Stomach smooth muscle (tissue), 2 donors: ENCODE results near the gene CCDC40.

ENCODE experiments used
- H3K27ac ChIP-seq: one replicate; pipeline ENCODE4 v1.7.0; 2013; ENCODE audit warnings: mild to moderate bottlenecking, low read length, inconsistent platforms
- H3K27me3 ChIP-seq, 2 donors: one replicate each; pipeline ENCODE4 v1.7.0; 2013; ENCODE audit warnings: low read length in 2 of 2; ENCODE audit not compliant: insufficient read depth in 2 of 2, control insufficient read depth in 1 of 2
- H3K36me3 ChIP-seq, 2 donors: one replicate each; pipeline ENCODE4 v1.7.0; 2013; ENCODE audit warnings: low read length in 2 of 2; ENCODE audit not compliant: control insufficient read depth in 2 of 2, insufficient read depth in 2 of 2
- H3K4me1 ChIP-seq: one replicate; pipeline ENCODE4 v1.7.0; 2013; ENCODE audit warnings: low read length; ENCODE audit not compliant: control insufficient read depth, insufficient read depth
- H3K4me3 ChIP-seq, 2 donors: one replicate each; pipeline ENCODE4 v1.7.0; 2013; ENCODE audit warnings: low read length in 2 of 2
- H3K9ac ChIP-seq, 2 donors: one replicate each; pipeline ENCODE4 v1.7.0; 2013; ENCODE audit warnings: low read length in 2 of 2, mild to moderate bottlenecking in 1 of 2
- H3K9me3 ChIP-seq, 2 donors: one replicate each; pipeline ENCODE4 v1.7.0; 2013; ENCODE audit warnings: low read length in 2 of 2; ENCODE audit not compliant: control insufficient read depth in 2 of 2
- donor health status: healthy.
- donor health status: Pancreatic carcinoma.

The CCDC40 gene

GRCh38 chr17:80035937-80036714, at the start of gene CCDC40:
TSS of gene CCDC40 (plus strand) at chr17:80036642. CDS start at chr17:80036663, 21 bp downstream.
- Histone ChIP-seq H3K36me3 (peaks cover 4% of the 10 kb centered on the region in 2 donors), H3K4me3 (peak within 1 kb of the TSS; percentile 84 to 87), H3K27me3 (no peaks in the 10 kb centered on the region), H3K27ac (peak within 1 kb of the TSS; percentile 75), H3K9me3 (no peaks in the 10 kb centered on the region), H3K9ac (peak within 1 kb of the TSS; percentile 79 to 86), H3K4me1 (peaks cover 17% of the 10 kb centered on the region)

- no peak overlapping the region for H3K9ac ChIP-seq
- no peak overlapping the region for H3K4me3 ChIP-seq
- no peak overlapping the region for H3K27ac ChIP-seq
- peaks cover 20% of the 10 kb centered on the region for H3K4me1 ChIP-seq
- H3K36me3 ChIP-seq, result no peaks in the 10 kb centered on the region
- no peaks in the 10 kb centered on the region for H3K27me3 ChIP-seq
- H3K9me3 ChIP-seq, result no peaks in the 10 kb centered on the region
Measured at GRCh38 chr17:79987187-79987934, 49.1 kb upstream of the CCDC40 start.

GRCh38 chr17:79987935-79988184, 48.6 kb upstream of the CCDC40 start:
- no peak overlapping the region for H3K27ac ChIP-seq
- no peaks in the 10 kb centered on the region for H3K36me3 ChIP-seq
- H3K9ac ChIP-seq, result no peak overlapping the region
- H3K9me3 ChIP-seq, result no peaks in the 10 kb centered on the region
- H3K4me3 ChIP-seq, result no peak overlapping the region
- H3K27me3 ChIP-seq, result no peaks in the 10 kb centered on the region
- peaks cover 25% of the 10 kb centered on the region for H3K4me1 ChIP-seq

GRCh38 chr17:79988185-79988971, 48.1 kb upstream of the CCDC40 start:
- Histone ChIP-seq H3K4me1 (peaks cover 30% of the 10 kb centered on the region), H3K9me3 (no peaks in the 10 kb centered on the region), H3K27ac (no peak overlapping the region), H3K27me3 (no peaks in the 10 kb centered on the region), H3K36me3 (no peaks in the 10 kb centered on the region), H3K4me3 (no peak overlapping the region), H3K9ac (no peak overlapping the region)

- Histone ChIP-seq H3K36me3 (no peaks in the 10 kb centered on the region), H3K4me1 (peaks cover 39% of the 10 kb centered on the region), H3K9ac (no peak overlapping the region), H3K27ac (no peak overlapping the region), H3K27me3 (no peaks in the 10 kb centered on the region), H3K9me3 (no peaks in the 10 kb centered on the region), H3K4me3 (no peak overlapping the region)
Measured at GRCh38 chr17:79989106-79989835, 47.2 kb upstream of the CCDC40 start.

- no peak overlapping the region for H3K27ac ChIP-seq
- no peaks in the 10 kb centered on the region for H3K36me3 ChIP-seq
- H3K27me3 ChIP-seq, result no peaks in the 10 kb centered on the region
- H3K9me3 ChIP-seq, result no peaks in the 10 kb centered on the region
- no peak overlapping the region for H3K9ac ChIP-seq
- H3K4me3 ChIP-seq, result no peak overlapping the region
- peaks cover 39% of the 10 kb centered on the region for H3K4me1 ChIP-seq
Measured at GRCh38 chr17:79990051-79990592, 46.3 kb upstream of the CCDC40 start.

- H3K27me3 ChIP-seq, result no peaks in the 10 kb centered on the region
- no peak overlapping the region for H3K4me3 ChIP-seq
- no peak overlapping the region for H3K9ac ChIP-seq
- no peaks in the 10 kb centered on the region for H3K36me3 ChIP-seq
- peaks cover 39% of the 10 kb centered on the region for H3K4me1 ChIP-seq
- H3K27ac ChIP-seq, result no peak overlapping the region
- H3K9me3 ChIP-seq, result no peaks in the 10 kb centered on the region
Measured at GRCh38 chr17:79990704-79991103, 45.7 kb upstream of the CCDC40 start.

- Histone ChIP-seq H3K27ac (no peak overlapping the region), H3K4me1 (peaks cover 39% of the 10 kb centered on the region), H3K9ac (no peak overlapping the region), H3K9me3 (no peaks in the 10 kb centered on the region), H3K36me3 (no peaks in the 10 kb centered on the region), H3K4me3 (peak overlapping the region; percentile 69 to 70), H3K27me3 (no peaks in the 10 kb centered on the region)
Measured at GRCh38 chr17:79991140-79991923, 45.1 kb upstream of the CCDC40 start.

- peak overlapping the region in 1 of 2 donors; percentile 48 for H3K9ac ChIP-seq
- peaks cover 39% of the 10 kb centered on the region for H3K4me1 ChIP-seq
- peak overlapping the region; percentile 69 to 70 for H3K4me3 ChIP-seq
- H3K36me3 ChIP-seq, result no peaks in the 10 kb centered on the region
- peak overlapping the region; percentile 46 for H3K27ac ChIP-seq
- no peaks in the 10 kb centered on the region for H3K27me3 ChIP-seq
- H3K9me3 ChIP-seq, result no peaks in the 10 kb centered on the region
Measured at GRCh38 chr17:79991924-79992648, 44.4 kb upstream of the CCDC40 start.
